HEK293 (cell line): ENCODE measurements around the gene STRN.

Experiments
- GLIS1 ChIP-seq: fragments of 450-650 bp; formaldehyde crosslinking; IDR thresholded peaks from 2 replicates; pipeline ENCODE4 v1.5.1; 2016; ENCODE audit warnings: missing biosample characterization, missing genetic modification characterization
- REPIN1 ChIP-seq: fragments of 450-650 bp; formaldehyde crosslinking; IDR thresholded peaks from 2 replicates; pipeline ENCODE4 v1.5.1; 2017; ENCODE audit warnings: missing biosample characterization, missing genetic modification characterization, low read depth
- ZBTB17 ChIP-seq: fragments of 450-650 bp; formaldehyde crosslinking; IDR thresholded peaks from 2 replicates; pipeline ENCODE4 v1.5.1; 2016; ENCODE audit warnings: missing biosample characterization, missing genetic modification characterization
- ZNF174 ChIP-seq: fragments of 450-650 bp; formaldehyde crosslinking; IDR thresholded peaks from 2 replicates; pipeline ENCODE4 v1.5.0; 2017; ENCODE audit warnings: missing biosample characterization, mild to moderate bottlenecking, missing genetic modification characterization
- ZNF585B ChIP-seq: fragments of 450-650 bp; formaldehyde crosslinking; IDR thresholded peaks from 2 replicates; pipeline ENCODE4 v1.5.1; 2016; ENCODE audit warnings: missing biosample characterization, missing genetic modification characterization
- ZSCAN30 ChIP-seq: fragments of 450-650 bp; IDR thresholded peaks from 2 replicates; pipeline ENCODE4 v1.5.1; 2018; ENCODE audit warnings: missing biosample characterization, mild to moderate bottlenecking, missing genetic modification characterization, moderate library complexity
- TF ChIP-seq, protein P1 (sequence below): fragments of 450-650 bp; formaldehyde crosslinking; IDR thresholded peaks from 2 replicates; pipeline ENCODE4 v1.5.1; 2016; ENCODE audit warnings: missing biosample characterization, missing genetic modification characterization
- TF ChIP-seq, protein P2 (sequence below): fragments of 450-650 bp; formaldehyde crosslinking; IDR thresholded peaks from 2 replicates; pipeline ENCODE4 v1.5.1; 2016; ENCODE audit warnings: missing biosample characterization, missing genetic modification characterization

DNA sequence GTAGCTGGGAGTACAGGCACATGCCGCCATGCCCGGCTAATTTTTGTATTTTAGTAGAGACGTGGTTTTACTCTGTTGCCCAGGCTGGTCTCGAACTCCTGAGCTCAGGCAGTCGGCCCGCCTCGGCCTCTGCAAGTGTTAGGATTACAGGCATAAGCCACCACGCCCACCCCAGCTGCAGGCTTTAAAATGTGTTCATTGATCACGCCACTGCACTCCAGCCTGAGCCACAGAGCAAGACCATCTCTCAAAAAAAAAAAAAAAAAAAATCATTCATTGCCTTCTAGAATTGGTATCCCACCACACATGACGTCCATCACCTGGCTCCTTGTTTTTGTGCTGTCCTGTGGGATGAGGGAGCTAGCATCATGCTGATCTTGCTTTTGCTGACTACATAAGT lies 142.5 kb downstream of the STRN start:
- TF ChIP-seq, protein P1, sequence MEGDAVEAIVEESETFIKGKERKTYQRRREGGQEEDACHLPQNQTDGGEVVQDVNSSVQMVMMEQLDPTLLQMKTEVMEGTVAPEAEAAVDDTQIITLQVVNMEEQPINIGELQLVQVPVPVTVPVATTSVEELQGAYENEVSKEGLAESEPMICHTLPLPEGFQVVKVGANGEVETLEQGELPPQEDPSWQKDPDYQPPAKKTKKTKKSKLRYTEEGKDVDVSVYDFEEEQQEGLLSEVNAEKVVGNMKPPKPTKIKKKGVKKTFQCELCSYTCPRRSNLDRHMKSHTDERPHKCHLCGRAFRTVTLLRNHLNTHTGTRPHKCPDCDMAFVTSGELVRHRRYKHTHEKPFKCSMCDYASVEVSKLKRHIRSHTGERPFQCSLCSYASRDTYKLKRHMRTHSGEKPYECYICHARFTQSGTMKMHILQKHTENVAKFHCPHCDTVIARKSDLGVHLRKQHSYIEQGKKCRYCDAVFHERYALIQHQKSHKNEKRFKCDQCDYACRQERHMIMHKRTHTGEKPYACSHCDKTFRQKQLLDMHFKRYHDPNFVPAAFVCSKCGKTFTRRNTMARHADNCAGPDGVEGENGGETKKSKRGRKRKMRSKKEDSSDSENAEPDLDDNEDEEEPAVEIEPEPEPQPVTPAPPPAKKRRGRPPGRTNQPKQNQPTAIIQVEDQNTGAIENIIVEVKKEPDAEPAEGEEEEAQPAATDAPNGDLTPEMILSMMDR (tag by site-specific recombination) = no peak
- TF ChIP-seq GLIS1 (tag by site-specific recombination) (no peak), ZSCAN30 (tag by site-specific recombination) (no peak), ZBTB17 (tag by site-specific recombination) (no peak), ZNF174 (tag by site-specific recombination) (no peak), ZNF585B (tag by site-specific recombination) (no peak), REPIN1 (tag by site-specific recombination) (no peak)
- TF ChIP-seq, protein P2, sequence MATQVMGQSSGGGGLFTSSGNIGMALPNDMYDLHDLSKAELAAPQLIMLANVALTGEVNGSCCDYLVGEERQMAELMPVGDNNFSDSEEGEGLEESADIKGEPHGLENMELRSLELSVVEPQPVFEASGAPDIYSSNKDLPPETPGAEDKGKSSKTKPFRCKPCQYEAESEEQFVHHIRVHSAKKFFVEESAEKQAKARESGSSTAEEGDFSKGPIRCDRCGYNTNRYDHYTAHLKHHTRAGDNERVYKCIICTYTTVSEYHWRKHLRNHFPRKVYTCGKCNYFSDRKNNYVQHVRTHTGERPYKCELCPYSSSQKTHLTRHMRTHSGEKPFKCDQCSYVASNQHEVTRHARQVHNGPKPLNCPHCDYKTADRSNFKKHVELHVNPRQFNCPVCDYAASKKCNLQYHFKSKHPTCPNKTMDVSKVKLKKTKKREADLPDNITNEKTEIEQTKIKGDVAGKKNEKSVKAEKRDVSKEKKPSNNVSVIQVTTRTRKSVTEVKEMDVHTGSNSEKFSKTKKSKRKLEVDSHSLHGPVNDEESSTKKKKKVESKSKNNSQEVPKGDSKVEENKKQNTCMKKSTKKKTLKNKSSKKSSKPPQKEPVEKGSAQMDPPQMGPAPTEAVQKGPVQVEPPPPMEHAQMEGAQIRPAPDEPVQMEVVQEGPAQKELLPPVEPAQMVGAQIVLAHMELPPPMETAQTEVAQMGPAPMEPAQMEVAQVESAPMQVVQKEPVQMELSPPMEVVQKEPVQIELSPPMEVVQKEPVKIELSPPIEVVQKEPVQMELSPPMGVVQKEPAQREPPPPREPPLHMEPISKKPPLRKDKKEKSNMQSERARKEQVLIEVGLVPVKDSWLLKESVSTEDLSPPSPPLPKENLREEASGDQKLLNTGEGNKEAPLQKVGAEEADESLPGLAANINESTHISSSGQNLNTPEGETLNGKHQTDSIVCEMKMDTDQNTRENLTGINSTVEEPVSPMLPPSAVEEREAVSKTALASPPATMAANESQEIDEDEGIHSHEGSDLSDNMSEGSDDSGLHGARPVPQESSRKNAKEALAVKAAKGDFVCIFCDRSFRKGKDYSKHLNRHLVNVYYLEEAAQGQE = no peak
